GM18502 (cell line): ENCODE measurements around the gene TUT4.

Experiments
- ATAC-seq: cut with Tn5 transposase; IDR thresholded peaks from one replicate; pipeline ENCODE4 v1.9.1; 2021; ENCODE audit warnings: mild to moderate bottlenecking; ENCODE audit not compliant: unreplicated experiment, poor library complexity

TUT4 gene, protein sequence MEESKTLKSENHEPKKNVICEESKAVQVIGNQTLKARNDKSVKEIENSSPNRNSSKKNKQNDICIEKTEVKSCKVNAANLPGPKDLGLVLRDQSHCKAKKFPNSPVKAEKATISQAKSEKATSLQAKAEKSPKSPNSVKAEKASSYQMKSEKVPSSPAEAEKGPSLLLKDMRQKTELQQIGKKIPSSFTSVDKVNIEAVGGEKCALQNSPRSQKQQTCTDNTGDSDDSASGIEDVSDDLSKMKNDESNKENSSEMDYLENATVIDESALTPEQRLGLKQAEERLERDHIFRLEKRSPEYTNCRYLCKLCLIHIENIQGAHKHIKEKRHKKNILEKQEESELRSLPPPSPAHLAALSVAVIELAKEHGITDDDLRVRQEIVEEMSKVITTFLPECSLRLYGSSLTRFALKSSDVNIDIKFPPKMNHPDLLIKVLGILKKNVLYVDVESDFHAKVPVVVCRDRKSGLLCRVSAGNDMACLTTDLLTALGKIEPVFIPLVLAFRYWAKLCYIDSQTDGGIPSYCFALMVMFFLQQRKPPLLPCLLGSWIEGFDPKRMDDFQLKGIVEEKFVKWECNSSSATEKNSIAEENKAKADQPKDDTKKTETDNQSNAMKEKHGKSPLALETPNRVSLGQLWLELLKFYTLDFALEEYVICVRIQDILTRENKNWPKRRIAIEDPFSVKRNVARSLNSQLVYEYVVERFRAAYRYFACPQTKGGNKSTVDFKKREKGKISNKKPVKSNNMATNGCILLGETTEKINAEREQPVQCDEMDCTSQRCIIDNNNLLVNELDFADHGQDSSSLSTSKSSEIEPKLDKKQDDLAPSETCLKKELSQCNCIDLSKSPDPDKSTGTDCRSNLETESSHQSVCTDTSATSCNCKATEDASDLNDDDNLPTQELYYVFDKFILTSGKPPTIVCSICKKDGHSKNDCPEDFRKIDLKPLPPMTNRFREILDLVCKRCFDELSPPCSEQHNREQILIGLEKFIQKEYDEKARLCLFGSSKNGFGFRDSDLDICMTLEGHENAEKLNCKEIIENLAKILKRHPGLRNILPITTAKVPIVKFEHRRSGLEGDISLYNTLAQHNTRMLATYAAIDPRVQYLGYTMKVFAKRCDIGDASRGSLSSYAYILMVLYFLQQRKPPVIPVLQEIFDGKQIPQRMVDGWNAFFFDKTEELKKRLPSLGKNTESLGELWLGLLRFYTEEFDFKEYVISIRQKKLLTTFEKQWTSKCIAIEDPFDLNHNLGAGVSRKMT (N-terminal part only)

DNA sequence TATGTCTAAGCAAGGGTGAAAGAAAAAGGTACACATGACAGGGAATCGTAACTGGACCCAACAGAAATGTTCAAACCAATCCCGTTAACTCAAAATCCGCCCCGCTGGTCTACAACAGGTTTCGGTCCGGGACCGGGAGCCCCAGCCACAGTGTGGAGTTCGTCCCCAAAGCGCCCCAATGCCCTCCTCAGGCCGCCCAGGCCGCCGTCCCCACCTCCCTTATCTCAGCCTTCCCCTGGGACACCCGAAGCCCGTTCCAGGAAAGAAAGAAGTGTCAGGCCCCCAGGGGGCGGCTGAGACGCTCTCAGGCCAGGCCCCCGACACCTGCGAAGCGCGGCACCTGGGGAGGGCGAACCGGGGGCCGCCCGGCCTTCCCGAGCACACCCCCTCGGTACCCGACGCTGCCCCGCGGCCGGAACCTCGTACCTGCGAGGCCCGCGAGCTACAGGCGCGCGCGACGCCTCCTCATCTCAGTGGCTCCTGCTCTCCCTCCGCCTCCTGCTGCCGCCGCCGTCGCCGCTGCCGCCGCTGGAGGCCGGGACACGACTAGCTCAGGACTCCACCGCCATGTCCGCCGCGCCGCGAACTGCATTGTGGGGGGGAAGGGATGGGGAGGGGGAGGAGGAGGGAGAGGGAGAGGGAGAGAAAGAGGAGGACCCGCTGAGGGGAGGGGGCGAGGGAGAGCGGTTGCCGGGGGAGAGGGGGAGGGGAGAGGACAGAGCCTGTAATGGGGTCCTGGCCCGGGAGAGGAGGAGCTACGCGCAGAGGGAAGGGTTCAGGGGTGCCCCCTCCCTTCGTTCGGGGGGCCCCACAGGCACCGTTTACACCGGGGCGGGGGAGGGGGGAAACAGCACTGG is at the start of gene TUT4:
Gene TUT4, minus strand, starts transcription at position 588 of the 857 bp plus-strand sequence. CDS start 26,812 bp downstream, outside the sequence.
- peak; percentile 46 for ATAC-seq

DNA sequence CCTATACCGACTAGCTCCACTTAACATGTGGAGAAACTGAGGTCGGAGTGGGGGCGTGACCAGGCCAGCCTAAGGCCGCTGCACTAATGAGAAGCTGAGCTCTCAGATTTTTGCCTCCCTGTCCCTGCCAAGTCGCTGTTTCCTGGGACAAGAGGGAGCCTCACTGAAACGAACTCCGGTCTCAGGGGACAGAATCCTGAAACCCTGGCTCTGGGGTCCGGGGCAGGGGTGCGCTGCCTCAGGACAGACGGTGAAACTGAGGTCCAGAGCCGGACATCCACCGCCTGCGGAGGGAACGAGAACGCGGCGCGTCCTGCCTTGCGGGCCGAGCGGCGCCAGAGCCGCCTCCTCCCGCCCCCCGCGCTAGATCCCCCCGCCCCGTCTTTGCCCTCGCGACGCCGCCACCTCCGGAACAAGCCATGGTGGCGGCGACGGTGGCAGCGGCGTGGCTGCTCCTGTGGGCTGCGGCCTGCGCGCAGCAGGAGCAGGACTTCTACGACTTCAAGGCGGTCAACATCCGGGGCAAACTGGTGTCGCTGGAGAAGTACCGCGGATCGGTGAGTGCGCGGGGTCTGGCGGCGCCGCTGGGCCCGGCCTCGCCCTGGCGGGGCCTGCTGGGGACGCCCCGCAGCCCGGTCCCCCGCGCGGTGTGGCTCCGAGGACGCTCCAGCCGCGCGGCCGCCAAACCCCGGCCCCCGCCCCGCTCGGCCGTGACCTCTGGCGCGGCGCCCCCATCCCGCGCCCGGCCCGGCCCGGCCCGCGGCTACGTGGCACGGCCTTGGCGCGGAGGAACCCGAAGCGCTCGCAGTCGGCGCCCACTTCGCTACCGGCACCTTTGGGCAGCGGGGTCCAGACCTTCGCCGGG is 49.3 kb upstream of the TUT4 start, which contains the start of gene GPX7:
Gene GPX7, plus strand, starts transcription at position 381 of the 865 bp plus-strand sequence. Its CDS starts 39 bp downstream, at position 420.
- ATAC-seq: no peak

DNA sequence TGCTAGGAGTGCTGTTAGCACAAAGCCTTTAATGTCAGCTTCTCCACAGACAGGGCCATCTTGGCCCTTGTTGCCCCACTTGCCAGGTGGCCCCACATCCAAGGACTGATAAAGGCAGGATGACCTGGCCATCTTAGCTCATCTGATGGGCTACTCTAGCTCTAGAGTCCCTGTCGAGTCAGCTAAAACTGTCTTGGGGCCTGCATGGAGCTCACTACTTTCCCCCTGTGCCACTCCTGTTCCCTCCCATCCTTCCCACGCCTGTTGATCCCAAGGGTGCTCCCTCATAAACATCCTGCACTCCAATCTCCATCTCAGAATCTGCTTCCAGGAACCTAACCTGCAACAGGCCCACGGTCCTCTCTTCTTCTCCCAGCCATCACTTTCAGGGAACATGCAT is 48.6 kb upstream of the TUT4 start:
- no peak for ATAC-seq

DNA sequence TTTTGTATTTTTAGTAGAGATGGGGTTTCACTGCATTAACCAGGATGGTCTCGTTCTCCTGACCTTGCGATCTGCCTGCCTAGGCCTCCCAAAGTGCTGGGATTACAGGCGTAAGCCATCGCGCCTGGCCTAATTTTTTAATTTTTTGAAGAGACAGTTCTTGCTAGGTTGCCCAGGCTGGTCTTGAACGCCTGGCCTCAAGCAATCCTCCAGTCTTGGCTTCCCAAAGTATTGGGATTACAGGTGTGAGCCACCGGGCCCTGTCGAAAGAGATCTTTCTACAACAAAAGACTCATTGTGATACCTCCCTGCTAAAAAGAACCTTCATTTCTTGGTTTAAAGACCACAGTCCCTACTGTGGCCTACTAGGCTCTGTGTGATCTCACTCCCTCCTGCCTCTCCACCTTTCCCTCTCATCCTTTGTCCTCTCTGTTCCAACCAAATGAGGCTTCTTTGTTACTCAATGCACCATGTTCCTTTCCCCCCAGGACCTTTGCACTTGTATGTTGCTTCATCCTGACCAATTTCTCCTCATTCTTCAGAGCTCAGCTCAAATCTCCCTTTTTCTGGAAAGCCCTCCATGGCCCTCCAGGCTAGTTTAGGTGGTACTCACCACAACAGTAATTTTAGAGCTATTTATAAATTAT is 47.8 kb upstream of the TUT4 start:
- ATAC-seq: no peak

DNA sequence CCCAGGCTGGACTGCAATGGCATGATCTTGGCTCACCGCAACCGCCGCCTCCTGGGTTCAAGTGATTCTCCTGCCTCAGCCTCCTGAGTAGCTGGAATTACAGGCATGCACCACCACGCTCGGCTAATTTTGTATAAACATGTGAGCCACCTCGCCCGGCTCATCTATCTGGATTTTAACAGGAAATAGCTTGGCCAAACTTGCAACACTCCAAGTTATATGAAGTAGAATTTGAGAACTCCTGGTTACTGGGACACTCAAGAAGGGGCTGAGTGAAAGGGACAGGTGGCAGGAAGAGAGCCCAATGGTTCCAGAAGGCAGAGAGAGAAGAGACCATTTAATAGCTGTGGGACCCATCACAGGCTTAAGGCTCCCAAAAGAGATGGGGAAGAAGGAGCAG is 46.3 kb upstream of the TUT4 start:
- no peak for ATAC-seq

DNA sequence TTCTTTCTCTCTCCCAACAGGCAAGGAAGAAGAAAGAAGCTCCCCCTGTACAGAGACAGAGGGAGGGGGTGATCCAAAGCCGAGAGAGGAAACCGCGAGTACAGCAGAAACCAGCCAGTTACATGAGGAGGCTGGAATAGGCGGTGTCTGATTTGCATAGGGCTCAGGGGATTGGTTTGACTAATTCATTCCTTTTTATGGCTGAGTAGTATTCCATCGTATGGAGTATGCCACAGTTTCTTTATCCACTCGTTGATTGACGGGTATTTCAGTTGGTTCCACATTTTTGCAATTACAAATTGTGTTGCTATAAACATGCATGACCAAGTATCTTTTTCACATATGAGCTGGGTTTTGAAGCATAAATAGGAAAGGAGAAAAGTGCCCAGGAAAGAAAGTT is 45.8 kb upstream of the TUT4 start:
- no peak for ATAC-seq

DNA sequence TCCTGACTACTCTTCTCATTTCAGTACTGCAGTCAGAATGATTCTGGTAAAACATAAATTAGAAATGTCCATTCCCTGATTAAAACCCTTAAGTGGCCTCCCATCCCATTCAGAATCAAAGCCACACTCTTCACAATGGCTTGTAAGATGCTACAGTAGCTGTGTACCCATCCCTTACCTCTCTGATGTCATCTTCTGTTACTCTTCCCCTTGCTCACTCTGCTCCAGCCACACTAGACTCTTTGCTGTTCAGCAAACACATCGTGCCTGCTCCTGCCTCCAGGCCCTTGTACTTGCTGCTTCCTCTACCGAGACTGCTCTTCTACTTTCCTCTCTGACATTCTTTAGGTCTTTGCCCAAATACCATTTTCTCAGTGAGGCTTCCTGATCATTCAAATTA is 45.0 kb upstream of the TUT4 start:
- no peak for ATAC-seq

DNA sequence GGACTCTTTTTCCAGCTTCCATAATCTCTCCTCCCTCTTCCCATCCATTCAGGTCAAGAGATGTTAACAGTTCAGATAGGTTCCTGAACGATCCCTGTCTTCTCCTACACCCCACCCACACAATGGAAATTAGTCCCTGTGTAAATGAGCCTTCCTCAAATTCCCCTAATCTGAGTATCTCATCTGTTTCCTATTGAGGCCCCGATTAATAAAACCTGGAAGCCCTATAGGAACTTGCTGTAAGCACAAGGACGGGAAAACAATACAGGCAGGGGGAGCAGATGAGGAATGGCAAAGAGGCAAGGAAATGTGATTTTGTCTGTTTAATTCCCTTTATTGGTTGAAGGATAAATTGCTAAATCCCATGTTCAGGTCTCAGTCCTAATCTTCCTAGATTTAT is 42.2 kb upstream of the TUT4 start:
- ATAC-seq: no peak

DNA sequence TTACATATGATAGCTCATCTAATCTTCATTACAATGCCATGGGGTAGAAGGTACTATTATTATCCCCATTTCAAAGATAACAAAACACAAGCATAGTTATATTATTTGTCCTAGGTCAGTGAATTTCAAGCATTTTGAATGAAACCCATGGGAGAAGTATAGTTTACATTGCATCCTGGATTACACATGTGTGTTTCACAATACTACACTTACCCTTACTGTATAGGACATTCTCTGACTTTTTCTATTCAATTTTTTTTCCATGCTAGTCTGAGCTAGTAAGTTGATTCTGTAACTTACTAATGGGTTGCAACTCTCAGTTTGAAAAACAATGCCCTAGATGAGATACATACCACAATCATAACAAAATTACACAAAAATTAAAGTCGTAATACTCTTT is 40.6 kb upstream of the TUT4 start:
- no peak for ATAC-seq

DNA sequence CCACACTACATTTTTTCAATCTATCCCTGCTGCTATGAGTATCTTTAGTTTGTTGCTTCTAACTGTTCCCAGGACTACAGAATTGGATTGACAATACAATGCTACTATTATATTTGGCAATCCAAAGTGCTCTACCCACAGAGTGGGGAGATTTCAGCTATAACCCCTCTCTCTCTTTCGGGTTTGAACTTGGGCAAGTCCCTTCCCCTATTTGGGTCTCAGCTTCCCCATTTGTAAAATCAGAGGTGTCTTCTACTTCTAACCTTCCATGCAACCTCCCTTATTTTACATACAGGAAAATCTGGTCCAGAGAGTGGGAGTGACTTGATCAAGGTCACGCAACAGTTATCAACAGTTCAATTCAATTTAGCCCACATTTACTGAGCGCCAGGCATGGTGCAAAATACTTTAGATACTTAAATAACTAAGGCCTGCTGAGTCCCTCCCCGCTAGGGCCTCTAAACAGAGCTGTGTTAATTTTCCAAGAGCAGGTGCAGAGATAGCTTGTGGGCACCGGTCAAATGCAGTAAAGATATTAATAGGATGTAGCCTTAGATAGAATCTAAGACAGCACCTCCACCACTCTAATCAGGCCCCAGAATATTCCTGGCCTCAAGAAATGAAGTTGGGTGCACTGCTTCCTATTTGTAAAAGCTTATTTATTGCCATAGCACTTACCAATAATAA is 39.9 kb upstream of the TUT4 start:
- no peak for ATAC-seq

DNA sequence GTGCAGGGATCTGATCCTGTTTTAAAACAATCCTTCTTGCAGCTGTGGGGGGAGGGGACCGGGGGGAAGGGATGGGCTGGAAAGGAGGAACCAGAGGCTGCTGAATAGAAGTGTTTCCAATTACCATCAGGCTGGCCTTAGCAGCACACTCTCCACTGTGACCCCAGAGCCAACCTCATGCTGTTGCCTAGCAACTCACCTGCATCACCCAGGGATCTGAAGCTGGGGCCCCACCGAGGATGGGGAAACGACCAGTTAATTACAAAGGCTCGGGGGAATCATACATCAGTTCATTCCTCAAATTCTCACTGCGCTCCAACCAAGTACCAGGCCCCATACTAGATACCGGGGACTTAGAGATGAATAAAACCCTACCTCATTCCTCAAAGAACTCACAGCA is 37.4 kb upstream of the TUT4 start:
- ATAC-seq: no peak

DNA sequence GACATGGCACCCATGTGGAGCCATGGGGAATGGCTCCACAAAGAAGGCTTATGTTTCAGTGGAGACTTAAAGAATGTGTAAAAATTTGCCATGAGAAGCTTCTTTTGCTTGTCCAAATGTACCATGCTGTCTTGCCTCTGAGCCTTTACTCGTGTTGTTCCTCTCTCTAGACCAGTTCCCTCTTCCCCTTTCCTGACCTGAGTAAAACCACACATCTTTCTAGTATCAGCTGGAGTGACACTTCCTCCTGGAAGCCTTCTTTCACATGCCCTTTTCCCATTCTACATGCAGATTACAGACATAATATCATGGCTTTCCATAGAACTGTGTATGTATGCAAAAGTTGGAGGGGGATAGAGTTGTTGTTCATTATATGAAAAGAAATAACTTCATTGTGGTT is 35.6 kb upstream of the TUT4 start:
- ATAC-seq: no peak

DNA sequence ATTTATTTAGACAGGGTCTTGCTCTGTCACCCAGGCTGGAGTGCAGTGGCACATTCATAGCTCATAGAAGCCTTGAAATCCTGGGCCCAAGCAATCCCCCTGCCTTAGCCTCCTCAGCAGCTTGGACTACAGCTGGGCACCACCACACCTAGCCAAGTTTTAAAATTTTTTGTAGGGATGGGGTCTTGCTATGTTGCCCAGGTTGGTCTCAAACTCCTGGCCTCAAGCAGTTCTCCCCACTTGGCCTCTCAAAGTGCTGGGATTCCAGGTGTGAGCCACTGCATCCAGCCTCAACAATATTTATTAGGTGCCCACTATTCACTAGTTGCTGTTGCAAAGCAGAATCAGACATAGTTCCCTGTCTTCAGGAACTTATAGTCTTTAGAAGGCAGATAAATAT is 35.1 kb upstream of the TUT4 start:
- no peak for ATAC-seq

DNA sequence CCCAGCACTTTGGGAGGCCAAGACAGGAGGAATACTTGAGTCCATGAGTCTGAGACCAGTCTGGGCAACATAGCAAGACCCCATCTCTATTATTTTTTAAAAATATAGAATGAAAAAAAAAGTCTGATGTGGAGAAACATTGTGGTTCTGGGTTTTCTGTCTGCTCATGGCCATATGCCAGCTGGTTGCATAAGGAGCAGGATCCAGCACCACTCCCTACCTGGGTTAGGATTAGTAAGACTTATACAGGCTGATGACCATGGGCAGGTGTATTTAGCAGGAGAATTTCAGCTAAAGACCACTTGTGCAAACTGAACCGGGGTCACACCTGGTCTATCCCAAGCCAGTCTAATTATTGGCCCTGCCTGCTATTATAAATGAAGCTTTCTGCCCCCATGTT is 32.6 kb upstream of the TUT4 start:
- ATAC-seq: no peak

DNA sequence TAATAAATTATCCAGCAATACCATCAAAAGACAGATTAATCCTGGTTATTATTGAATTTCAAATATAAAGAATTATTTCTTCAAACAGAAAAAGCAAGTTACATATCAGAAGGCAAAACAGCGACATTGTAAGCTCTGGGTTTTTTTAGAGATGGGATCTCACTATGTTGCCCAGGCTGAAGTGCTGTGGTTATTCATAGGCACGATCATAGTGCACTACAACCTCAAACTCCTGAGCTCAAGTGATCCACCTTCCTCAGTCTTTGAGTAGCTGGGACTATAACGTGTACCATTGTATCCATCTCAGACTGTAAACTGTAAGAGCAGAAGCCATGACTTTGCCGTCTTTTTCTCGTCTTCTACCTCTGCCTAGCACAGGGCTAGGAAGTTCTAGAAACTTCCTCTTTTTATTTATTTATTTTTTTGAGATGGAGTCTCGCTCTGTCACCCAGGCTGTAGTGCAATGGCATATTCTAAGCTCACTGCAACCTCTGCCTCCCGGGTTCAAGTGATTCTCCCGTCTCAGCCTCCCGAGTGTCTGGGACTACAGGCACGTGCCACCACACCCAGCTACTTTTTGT is 29.3 kb upstream of the TUT4 start:
- no peak for ATAC-seq

DNA sequence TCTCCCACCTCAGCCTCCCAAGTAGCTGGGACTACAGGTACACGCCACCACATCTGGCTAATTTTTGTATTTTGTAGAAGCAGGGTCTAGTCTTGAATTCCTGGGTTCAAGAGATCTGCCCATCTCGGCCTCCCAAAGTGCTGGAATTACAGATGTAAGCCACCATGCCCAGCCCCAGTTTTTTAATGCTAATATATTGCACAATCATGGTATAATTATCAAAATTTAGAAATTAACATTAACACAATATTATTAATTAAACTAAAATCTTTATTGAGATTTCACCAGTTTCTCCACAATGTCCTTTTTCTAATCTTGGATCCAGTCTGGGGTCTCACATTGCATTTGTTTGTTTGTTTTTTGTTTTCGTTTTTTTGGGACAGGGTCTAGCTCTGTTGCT is 27.4 kb upstream of the TUT4 start:
- ATAC-seq: no peak

DNA sequence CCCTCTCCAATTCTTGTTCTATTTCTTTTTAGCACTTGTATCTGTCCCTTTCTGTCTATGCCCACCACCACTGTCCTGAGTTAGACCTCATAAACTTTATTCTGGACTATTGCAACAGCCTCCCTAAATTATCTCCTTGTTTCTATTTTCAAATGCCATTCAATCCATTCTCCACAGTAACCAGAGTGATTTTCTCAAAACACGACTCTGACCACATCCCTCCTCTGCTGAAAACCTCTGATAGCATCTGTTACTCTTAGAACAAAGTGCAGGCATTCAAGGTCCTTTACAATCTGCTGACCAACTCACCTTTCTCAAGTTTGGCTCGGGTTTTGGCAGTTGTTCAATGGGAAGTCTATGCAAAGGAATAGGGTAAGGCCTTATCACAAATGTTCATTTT is 26.5 kb upstream of the TUT4 start:
- ATAC-seq: no peak
